HG03039 (cell line): ENCODE results near the gene ZNF541.
"Not testable (repeated sequence)": the region's sequence is repeated elsewhere in the genome, so short reads cannot be mapped to it uniquely, and the experiment has no call there.

Experiments used
- ATAC-seq: cut with Tn5 transposase; IDR thresholded peaks from one replicate; pipeline ENCODE4 v1.9.1; 2021; ENCODE audit warnings: mild to moderate bottlenecking, moderate library complexity; ENCODE audit not compliant: unreplicated experiment

The ZNF541 gene

DNA sequence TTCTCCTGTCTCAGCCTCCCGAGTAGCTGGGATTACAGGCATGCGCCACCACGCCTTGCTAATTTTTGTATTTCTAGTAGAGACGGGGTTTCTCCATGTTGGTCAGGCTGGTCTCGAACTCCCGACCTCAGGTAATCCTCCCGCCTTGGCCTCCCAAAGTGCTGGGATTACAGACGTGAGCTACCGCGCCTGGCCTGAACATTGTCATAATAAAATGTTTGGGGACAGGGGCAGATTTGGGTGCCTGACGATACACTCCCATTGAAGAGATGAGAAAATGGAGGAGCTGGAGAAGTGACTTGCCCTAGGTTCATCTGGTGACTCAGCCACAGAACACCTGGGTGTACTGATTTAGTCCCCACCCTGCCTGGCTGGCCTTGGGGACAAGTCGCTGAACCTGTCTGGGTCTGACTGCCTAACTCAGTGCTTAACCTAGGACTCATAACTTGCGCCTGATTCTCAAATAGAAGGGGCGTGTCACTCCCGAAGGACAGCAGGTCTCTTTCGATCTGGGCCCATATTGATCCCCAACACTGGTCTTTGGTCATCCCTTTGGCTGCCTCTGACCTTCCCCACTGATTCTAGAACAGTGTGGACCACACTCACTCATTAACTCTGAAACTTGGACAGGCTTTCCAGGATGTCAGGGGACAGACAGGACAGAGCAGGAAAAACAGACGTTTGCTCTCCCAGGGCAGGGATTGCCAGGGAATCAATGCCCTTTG is 28.4 kb upstream of the ZNF541 start:
- ATAC-seq, result no peak

DNA sequence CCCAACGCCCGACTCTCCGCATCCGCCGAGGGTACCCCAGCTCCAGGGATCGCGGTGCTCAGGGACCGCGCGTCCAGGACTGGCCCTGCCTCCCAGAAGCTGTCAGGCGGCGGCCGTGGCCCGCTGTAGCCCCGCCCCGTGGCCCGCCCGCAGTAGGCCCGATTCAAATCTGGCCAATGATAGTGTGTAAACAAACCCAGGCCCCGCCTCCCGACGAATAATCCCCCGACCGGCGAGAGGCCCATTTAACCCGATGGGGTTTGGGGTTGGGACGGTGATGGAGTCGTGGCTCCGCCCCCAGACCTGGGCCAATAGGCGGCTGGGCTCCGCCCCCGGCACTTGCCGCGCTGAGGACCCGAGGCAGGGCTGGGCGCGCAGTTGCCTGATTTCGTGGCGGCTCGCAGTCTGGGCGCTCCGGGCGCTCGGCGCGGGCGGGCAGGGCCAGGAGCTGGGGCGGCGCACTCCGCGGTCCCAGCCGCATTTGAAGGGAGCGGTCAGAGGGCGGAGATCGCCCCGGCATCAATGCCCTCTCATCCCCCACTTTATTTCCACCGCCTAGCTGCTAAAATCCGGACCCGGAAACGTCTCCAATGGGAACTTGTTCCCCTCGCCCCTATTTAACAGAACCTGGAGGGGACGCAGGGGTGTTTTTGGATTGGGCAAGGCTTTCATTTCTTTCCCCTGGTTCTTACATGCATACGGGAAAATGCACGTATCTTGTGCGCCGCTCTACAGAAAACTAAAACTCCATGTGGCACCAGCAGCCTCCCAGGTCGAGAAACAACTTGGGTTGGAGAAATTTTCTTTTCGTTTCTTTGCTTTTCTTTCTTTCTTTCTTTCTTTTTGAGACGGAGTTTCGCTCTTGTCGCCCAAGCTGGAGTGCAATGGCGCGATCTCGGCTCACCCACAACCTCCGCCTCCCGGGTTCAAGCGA is 27.6 kb upstream of the ZNF541 start:
- ATAC-seq, result peak; percentile 93

DNA sequence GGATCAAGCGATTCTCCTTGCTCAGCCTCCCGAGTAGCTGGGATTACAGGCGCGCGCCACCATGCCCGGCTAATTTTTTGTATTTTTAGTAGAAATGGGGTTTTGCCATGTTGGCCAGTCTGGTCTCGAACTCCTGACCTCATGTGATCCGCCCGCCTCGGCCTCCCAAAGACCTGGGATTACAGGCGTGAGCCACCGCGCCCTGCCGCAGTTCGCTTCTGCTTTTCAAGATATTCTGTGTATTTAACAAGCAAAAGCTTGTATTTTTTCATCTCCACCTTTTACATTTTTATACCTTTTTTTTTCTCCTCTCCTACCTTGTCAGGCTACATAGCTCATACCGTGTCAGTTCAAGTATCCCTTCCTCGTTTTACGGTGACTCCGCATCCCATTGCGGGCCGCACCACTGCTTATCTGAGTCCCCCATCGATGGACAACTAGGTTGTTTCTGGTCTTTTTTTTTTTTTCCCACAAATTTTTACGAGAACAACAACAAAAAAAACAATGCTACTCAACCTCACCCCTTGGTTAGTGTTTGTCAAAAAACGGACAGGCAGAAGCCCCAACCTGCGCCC is 26.8 kb upstream of the ZNF541 start:
- ATAC-seq, result not testable (repeated sequence)

DNA sequence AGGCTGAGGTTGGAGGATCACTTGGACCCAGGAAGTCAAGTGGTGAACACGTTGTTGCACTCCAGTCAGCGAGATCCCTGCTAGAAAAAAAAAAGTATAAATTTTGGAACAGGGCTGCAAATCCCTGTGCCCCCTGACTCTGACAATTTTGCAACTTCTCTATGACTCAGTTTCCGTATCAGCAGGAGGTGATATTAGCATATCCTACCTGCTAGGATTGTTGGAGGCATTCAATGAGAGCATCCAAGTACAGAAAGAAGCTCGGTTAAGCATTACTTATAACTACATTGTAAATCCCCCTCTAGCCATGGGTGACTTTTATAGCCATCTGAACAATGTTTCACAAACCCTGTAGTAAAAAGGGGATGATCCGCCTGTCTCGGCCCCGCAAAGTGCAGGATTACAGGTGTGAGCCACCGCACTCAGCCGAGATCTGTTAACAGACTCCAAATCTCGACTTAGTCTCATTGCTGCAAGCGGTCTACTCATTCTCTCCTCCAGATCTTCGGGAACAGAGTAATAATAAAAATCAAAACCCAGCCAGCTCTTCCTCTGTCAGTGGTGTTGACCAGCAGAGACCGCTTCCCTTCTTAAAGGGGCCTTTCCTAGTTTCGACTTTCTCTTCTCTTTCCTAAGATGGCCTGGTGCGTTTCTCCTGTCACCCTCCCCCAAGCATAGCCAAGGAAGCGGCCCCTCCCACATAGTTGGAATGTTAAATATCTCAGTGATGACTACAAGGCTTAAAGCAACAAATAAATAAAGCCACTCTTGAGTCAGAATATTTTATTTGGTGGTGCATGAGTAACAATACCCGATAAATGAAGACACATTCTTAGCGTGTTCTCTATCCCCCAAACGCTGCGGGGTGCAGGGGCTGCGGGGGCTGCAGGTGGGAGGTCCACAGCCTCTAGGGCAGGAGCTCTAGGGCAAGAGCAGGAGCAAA is 25.7 kb upstream of the ZNF541 start:
- no peak for ATAC-seq

DNA sequence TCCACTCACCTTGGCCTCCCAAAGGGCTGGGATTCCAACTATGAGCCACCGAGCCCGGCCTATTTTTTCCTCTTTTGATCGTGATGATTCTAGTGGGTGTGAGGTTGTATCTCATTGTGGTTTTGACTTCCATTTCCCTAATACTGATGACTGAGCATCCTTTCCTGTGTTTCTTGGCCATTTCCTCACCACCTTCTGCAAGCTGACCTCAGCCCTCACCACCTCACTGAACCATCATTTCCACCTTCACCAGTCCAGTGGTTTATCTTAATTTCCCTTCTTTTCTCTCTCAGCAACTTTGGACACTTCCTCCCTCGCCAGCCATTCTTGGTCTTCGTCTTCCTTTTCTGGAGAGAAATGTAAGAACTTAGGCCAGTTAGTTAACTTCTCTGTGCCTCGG is 23.0 kb upstream of the ZNF541 start:
- no peak for ATAC-seq

DNA sequence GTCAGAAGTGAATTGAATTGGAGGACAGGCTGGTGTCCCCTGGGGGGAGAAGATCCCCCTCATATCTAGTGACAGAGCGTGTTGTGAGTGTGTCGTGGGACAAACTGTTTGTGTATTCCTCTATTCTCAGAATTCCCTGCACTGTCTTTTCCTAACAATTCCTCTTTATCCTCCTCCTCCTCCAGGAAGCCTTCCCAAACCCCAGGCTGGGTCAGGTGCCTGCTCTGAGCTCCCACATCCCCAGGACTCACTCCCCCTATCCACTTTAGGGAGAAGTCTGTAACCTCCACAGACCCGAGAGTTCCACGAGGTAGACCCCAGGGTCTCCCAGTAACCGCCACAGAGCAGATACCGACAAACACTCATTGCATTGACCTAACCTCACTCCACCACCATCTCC is 20.9 kb upstream of the ZNF541 start:
- no peak for ATAC-seq

DNA sequence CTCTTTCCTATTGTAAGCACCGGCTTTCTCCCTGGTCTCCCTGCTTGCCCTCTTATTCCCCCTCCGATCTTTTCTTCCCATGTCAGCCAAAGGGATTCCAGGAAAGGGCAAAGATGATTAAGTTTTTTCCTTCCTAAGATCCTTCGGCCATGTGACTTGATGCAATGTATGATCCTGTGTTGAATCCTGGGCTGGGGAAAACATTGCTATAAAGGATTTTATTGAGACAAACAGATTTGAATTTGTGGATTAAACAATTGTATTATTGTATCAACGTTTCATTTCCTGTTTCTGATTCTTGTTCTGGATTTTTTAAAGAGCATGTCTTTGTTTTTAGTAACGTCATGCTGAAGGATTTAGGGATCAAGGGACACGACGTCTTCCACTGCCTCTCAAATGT is 16.9 kb upstream of the ZNF541 start:
- no peak for ATAC-seq

DNA sequence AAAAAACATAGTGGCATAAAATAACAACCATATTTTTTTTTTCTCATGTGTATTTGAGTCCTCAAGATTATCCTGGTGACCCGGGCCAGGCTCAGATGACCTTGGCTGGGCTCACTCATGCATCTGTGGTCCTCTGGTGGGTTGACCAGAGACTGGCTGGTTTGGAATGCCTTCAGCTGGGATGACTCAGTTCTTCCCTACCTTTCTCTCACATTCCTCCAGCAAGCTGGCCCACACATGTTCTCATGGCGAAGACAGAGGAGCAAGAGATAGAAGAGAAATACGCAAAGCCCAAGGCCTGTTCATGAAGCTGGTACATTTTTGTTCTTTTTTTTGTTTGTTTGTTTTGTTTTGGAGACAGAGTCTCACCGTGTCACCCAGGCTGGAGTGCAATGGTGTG is 14.3 kb upstream of the ZNF541 start:
- no peak for ATAC-seq

- not testable (repeated sequence) for ATAC-seq
Observed at GRCh38 chr19:47583161-47583560, 10.2 kb upstream of the ZNF541 start.

- no peak for ATAC-seq
Observed at GRCh38 chr19:47582320-47582909, 9.5 kb upstream of the ZNF541 start.

DNA sequence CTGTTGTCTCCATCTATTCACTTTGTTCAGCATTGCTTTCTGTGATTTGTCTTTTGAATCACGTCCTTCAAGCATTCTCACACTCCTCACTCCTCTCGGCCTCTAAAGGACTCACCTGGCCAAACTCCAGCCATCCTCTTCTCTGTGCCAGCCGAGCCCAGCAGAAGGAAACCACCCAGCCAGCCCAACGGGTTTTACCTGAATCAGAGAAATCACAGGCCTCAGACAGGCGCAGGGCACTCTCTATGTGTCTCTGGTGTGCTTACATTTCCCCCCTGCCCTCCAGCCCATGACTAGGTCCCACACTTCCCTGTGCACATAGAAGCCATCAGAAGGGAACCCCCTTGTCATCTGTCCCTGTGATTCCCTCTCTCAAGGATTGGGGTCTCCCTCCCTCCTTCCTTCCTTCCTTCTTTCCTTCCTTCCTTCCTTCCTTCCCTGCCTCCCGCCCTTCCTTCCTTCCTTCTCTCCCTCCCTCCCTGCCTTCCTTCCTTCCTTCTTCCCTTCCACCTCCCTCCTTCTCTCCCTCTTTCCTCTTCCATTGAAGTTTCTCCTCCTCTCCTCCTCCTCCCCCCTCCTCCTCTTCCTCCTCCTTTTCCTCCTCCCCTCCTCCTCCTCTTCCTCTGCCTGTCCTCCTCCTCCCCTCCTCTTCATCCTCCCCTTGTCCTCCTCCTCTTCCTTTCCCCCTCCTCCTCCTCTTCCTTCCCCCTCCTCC is 8.8 kb upstream of the ZNF541 start:
- no peak for ATAC-seq

DNA sequence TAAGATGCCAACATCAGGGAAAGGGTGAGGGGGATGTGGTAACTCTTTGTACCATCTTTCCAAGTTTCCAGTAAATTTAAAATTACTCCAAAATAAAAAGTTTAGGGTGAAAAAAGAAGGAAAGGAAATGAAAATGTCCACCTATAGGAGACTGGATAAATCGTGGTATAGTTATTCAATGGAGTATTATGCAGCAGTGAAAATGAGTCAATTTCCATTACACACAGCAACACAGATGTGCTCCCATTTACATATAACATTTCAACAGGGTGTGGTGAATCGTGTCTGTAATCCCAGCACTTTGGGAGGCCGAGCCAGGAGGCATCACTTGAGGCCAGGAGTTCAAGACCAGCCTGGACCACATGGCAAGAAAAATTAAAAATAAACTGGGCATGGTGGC is 7.4 kb upstream of the ZNF541 start:
- no peak for ATAC-seq

GRCh38 chr19:47572635-47573034 is 313 bp downstream of the ZNF541 start:
- no peak for ATAC-seq

DNA sequence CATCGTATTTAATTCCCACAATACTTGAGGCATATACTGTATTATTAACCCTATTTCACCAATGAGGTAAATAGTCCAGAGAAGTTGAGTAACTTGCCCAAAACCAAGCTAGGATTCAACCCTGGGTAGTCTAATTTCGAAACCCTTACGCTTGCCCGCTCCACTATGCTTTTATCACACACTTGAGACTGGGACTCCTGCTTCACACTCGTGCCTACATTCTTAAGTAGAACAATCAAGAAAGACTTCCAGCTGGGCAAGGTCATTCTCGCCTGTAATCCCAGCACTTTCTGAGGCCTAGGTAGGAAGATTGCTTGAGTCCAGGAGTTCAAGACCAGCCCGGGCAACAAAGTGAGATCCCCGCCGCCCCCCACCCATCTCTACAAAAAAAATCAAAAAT is 3.6 kb downstream of the ZNF541 start:
- ATAC-seq, result no peak

- ATAC-seq, result no peak
Observed at GRCh38 chr19:47564081-47564480, 8.9 kb downstream of the ZNF541 start.

- no peak for ATAC-seq
Observed at GRCh38 chr19:47561440-47562057, 11.4 kb downstream of the ZNF541 start.

- no peak for ATAC-seq
Observed at GRCh38 chr19:47560999-47561398, 11.9 kb downstream of the ZNF541 start.

- ATAC-seq, result no peak
Observed at GRCh38 chr19:47550129-47550528, 22.8 kb downstream of the ZNF541 start.

DNA sequence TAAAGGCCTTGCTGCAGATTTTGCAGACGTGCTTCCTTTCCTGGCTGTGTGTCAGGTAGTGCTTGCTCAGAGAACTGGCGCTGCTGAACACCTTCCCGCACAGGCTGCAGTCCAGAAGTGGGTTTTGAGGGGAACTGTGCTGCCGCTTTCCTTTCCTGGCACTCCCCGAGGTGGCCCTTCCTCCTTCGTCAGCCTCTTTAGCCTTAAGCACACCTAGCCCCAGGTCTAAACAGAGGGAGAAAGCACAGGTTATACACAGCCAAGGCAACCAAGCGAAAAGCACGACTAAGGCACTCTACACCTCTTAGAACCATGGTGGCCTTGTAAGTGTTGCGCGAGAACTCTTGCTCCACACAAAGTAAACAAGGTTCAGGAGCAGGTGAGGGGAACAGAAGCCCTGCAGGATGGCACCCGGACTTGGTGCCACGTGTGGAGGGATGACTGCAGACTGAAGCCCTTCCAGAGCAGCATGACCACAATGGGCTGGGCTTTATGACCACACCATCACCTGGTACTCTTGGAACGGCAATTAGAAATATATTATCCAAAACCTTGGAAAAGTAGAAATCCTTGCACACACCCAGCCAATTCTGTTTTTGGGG is 23.6 kb downstream of the ZNF541 start:
- no peak for ATAC-seq
